ENCODE data around the gene PSTPIP2.
"Not testable (repeated sequence)": the region's sequence is repeated elsewhere in the genome, so short reads cannot be mapped to it uniquely, and the experiment has no call there.

PSTPIP2 gene

DNA sequence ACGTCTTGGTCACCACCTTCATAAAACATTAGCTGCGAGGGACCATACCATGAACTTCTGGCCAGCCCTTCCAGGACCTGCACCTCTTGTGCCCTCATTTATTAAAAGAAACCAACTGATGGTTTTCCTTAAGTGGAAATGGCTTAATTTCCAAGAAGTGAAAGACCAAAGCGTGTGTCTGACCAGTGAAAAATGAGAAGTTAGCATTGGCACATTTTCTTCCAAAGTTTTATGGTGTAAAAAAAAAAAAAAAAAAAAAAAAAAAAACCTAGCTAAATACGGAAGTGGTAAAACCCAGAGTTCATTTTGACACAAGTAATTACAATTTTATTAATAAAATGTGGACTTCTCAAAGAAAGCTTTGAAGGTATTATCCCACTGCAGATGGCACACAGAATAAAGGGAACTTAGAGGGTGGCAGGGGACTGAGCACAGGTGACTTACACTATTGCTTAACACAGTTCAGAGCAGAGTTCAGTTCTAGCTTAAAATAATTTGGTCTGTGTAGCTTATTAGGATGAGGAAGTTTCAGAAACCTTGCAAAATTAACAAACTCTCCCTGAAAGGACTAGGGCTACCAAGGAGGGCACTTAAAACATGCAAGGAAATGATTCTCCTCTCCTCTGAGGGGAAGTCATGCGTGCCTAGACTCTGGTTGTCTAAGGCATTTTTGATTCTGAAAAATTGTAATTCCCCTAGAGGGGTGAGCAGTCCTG lies 62.8 kb downstream of the PSTPIP2 start:
- DNase-seq (ENCODE audit: low read depth in 1 of 2, low spot score in 1 of 2): no peak
- no peak for TF ChIP-seq JUND (IDR thresholded peaks at IDR 0.05; ENCODE audit: low read depth)
- in situ Hi-C loops (cut with HindIII; ENCODE audit: low pct_unique_long_range_greater_than_20kb, low sequenced_read_pairs): no loop called here

DNA sequence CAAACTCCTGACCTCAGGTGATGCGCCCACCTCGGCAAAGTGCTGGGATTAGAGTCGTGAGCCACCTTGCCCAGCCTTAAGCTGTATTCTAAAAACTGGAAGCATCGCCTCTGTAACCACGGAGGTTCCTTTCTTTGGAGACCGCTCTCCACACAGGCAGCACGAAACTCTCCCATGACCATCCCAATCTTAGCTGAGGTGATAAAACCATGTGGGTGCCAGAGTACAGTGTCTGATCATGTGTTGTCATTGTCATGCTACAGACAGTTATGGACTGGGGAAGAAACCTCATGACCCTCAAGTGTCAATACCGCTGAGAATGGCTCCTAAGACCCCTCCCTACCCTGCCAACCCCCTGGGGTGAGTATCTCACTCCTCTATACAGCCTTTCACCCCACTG lies 63.5 kb downstream of the PSTPIP2 start:
- no peak for TF ChIP-seq JUND (IDR thresholded peaks at IDR 0.05; ENCODE audit: low read depth)
- DNase-seq (ENCODE audit: low read depth in 1 of 2, low spot score in 1 of 2): no peak
- in situ Hi-C loops (cut with HindIII; ENCODE audit: low pct_unique_long_range_greater_than_20kb, low sequenced_read_pairs): no loop called here

DNA sequence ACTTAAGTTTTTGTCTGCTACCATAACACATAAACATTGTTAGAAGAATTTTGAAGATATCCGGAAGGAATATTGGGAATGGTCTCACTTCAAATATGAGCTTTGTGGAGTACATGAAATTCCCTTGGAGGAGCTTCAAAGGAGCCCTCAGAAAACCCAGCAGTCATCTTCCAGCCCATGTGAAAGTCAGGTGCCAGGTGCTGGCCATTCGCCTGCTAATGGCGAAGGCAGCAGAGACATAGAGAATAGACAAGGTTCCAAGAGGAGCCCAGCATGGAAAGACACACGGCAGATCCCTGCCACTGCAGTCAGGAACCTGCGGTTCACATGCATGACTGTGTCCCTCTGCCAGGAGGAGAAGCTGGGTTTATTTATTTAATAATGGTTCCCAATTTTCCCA lies 64.9 kb downstream of the PSTPIP2 start:
- no peak for DNase-seq (ENCODE audit: low read depth in 1 of 2, low spot score in 1 of 2)
- TF ChIP-seq JUND (IDR thresholded peaks at IDR 0.05; ENCODE audit: low read depth): no peak
- in situ Hi-C loops (cut with HindIII; ENCODE audit: low pct_unique_long_range_greater_than_20kb, low sequenced_read_pairs): no loop called here

DNA sequence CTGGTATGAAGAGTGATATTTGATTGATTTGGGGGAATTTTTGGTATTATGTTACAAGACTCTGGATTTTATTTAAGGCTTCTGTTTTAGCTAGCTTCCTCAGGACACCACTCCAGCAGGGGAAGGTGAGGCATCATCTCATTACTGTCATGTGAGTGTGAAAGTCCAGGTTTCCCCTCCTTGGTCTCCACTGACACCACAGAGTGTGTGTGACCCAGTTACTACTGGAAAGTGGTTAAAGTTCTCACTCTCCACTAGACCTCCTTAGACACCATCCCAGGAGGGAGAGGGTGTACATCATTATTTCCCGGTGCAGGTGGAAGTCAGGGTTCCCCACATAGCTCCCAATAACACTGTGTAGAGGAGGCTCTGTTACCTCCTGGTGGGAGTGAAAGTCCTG lies 69.1 kb downstream of the PSTPIP2 start:
- in situ Hi-C loops (cut with HindIII; ENCODE audit: low pct_unique_long_range_greater_than_20kb, low sequenced_read_pairs): no loop called here
- no peak for TF ChIP-seq JUND (IDR thresholded peaks at IDR 0.05; ENCODE audit: low read depth)
- no peak for DNase-seq (ENCODE audit: low read depth in 1 of 2, low spot score in 1 of 2)

DNA sequence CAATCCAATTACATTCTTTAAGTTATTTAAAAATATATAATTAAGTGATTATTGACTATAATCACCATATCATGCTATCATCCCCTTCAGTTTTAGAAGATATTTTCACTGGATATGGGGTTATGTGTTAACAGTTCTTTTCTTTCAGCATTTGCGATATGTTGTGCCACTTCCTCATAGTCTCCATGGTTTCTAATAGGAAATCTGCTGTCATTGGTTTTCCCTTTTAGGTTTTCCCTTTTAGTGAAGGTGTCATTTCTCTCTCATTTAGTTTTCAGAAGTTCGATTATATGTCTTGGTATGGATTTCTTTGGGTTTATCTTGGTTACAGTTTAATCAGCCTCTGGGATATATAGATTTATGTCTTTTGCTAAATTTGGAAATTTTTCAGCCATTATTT lies 70.2 kb downstream of the PSTPIP2 start:
- no peak for DNase-seq (ENCODE audit: low read depth in 1 of 2, low spot score in 1 of 2)
- in situ Hi-C loops (cut with HindIII; ENCODE audit: low pct_unique_long_range_greater_than_20kb, low sequenced_read_pairs): no loop called here
- TF ChIP-seq JUND (IDR thresholded peaks at IDR 0.05; ENCODE audit: low read depth): no peak

DNA sequence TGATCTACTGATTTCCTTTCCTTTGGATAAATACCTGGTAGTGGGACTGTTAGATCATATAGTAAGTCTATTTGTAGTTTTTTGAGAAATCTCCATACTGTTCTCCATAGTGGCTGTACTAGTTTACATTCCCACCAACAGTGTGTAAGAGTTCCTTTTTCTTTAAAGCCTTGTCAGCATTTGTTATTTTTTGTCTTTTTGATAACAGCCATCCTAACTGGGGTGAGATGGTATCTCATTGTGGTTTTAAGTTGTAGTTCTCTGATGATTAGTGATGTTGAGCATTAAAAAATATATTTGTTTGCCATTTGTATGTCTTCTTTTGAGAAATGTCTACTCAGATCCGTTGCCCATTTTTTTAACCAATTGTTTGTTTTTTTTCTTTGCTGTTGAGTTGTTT lies 71.0 kb downstream of the PSTPIP2 start:
- in situ Hi-C loops (cut with HindIII; ENCODE audit: low pct_unique_long_range_greater_than_20kb, low sequenced_read_pairs): no loop called here
- no peak for DNase-seq (ENCODE audit: low read depth in 1 of 2, low spot score in 1 of 2)
- TF ChIP-seq JUND (IDR thresholded peaks at IDR 0.05; ENCODE audit: low read depth): no peak

DNA sequence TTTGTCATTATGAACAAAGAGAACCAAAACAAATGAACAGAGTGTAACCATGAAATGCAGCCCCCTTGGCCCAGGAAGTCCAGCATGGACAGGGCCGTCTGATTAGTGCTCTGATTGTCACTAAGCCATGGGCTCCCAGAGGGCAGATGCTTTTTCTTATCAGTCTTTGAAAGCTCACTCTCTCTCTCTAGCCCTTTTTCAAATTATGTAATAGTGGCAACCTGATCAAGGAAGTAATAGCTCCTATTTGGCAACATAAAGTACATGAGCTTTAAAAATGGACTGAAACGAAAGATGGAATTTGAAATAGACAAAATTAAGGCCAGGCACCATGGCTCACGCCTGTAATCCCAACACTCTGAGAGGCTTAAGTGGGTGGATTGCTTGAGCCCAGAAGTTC lies 72.5 kb downstream of the PSTPIP2 start:
- in situ Hi-C loops (cut with HindIII; ENCODE audit: low pct_unique_long_range_greater_than_20kb, low sequenced_read_pairs): no loop called here
- DNase-seq (ENCODE audit: low read depth in 1 of 2, low spot score in 1 of 2): no peak
- no peak for TF ChIP-seq JUND (IDR thresholded peaks at IDR 0.05; ENCODE audit: low read depth)

DNA sequence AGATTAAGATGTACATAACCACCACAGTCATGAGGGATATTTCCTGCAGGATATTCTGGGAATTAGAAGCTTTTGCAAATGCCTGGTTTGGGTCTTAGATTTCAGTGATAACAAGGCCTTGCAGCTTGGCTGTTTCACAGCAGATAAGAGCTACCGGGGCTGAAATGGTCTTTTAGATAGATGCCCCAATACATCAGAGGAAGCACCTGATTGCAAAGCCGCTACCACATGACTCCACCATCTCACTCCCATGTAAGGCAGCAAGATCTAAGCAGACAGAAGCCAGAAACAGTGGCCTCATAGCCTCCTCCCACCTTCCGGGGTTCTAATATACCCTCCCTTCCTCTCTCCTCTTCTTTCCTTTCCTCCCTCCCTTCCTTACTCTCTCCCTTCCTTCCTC lies 73.8 kb downstream of the PSTPIP2 start:
- no peak for TF ChIP-seq JUND (IDR thresholded peaks at IDR 0.05; ENCODE audit: low read depth)
- in situ Hi-C loops (cut with HindIII; ENCODE audit: low pct_unique_long_range_greater_than_20kb, low sequenced_read_pairs): no loop called here
- DNase-seq (ENCODE audit: low read depth in 1 of 2, low spot score in 1 of 2): no peak

DNA sequence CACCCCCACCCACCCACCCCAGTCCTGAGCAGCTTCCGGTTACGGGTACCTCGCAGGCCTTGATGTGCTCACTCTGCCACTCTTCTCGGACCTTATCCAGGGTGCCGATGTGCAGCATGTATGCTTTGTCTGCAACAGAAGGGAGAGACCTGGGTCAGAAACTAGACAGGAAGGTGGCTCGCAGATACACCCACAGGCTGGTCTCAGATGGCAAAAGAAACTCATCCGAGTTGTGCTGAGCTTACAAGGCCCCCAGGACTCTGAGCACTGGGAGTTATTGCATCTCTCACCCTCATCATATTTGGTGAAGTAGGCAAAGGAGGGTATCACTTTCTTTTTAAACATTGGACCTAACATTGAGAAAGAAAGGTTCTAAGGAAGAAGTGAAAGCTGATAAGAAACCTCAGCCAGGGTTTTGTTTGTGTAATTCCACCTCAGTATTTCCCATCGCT lies 74.3 kb downstream of the PSTPIP2 start:
- in situ Hi-C loops (cut with HindIII; ENCODE audit: low pct_unique_long_range_greater_than_20kb, low sequenced_read_pairs): no loop called here
- no peak for DNase-seq (ENCODE audit: low read depth in 1 of 2, low spot score in 1 of 2)

DNA sequence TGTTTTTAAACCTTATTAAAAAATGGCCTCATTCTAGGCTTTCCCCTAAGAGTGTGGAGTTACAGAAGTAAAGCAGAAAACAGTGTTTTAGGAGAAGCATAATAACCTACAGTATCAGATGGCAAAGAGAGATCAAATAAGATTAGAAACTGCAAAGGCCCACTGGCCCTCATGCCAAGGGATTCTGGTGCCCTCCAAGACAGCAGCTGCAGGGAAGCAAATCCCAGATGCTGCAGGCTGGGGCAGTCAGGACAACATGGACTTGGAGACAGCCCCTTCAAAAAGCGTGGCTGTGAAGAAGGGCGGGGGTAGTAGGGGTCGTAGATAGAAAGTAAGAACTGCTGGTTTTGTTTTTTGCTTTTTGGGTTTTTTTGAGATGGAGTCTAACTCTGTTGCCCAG lies 76.6 kb downstream of the PSTPIP2 start:
- TF ChIP-seq JUND (IDR thresholded peaks at IDR 0.05; ENCODE audit: low read depth): no peak
- DNase-seq (ENCODE audit: low read depth in 1 of 2, low spot score in 1 of 2): no peak
- in situ Hi-C loops (cut with HindIII; ENCODE audit: low pct_unique_long_range_greater_than_20kb, low sequenced_read_pairs): no loop called here

More for the DNA sequence above, 74.3 kb downstream of the PSTPIP2 start:
- TF ChIP-seq JUND (IDR thresholded peaks at IDR 0.05; ENCODE audit: low read depth): no peak

DNA sequence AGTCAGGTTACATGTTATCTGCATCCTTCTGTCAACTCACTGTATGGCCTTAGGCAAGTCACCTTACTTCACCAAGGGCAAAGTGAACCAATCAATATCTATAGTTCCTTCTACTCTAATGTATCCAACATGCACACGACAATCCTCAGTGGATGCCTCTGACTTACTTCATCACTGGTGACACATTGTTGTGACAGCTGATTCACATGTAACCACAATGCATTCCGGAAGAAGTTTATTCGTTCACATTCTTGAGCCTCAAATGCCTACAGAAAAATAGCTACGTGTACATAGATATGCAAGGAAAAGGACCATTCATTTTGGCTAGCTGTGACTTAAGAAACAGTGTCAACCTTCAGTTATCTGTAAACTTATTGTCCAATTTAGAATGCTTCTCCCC lies 78.6 kb downstream of the PSTPIP2 start:
- TF ChIP-seq JUND (IDR thresholded peaks at IDR 0.05; ENCODE audit: low read depth): no peak
- in situ Hi-C loops (cut with HindIII; ENCODE audit: low pct_unique_long_range_greater_than_20kb, low sequenced_read_pairs): no loop called here
- peak in 1 of 2 experiments; percentile 13 for DNase-seq (ENCODE audit: low read depth in 1 of 2, low spot score in 1 of 2)

DNA sequence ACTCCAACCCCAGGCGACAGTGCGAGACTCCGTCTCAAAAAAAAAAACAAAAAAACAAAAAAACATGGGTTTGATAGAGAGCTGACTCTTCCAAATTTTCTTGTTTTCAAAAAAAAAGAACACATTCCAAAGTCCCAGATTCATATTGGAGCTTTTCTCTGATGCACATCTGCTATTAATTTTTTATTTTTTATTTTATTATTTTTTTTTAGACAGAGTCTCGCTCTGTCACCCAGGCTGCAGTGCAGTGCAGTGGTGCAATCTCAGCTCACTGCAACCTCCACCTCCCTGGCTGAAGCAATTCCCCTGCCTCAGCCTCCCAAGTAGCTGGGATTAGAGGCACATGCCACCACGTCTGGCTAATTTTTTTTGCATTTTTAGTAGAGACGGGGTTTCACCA lies 79.5 kb downstream of the PSTPIP2 start:
- DNase-seq (ENCODE audit: low read depth in 1 of 2, low spot score in 1 of 2); in situ Hi-C loops (cut with HindIII; ENCODE audit: low pct_unique_long_range_greater_than_20kb, low sequenced_read_pairs): not testable (repeated sequence)

DNA sequence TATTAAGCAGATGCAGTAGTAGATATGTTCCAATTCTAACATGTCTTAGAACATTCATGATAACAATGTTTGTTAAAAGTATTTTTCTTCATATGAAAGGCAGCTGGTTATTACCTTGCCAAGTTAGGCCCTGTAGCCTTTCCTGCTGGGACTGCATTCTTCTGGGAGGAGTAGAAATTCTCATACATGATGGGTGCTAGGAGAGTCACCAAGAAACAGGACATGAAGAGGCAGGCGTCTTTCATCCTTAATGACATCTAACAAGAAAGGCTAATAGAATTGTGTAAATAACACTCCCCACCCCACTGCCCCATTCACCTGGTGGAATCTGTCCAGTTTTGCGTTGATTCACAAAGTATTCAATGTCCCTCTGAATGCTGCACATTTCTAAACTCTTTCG lies 80.3 kb downstream of the PSTPIP2 start:
- no peak for DNase-seq (ENCODE audit: low read depth in 1 of 2, low spot score in 1 of 2)
- in situ Hi-C loops (cut with HindIII; ENCODE audit: low pct_unique_long_range_greater_than_20kb, low sequenced_read_pairs): no loop called here

More for the DNA sequence above, 80.3 kb downstream of the PSTPIP2 start:
- no peak for TF ChIP-seq JUND (IDR thresholded peaks at IDR 0.05; ENCODE audit: low read depth)

All from T47D (cell line).